Measurements from ENCODE around the gene TMEM17. TPM values are rescaled to one million over a fixed set of nuclear protein-coding genes. Genes with fewer than 3 reads are reported as not detected.

TMEM17 gene, protein sequence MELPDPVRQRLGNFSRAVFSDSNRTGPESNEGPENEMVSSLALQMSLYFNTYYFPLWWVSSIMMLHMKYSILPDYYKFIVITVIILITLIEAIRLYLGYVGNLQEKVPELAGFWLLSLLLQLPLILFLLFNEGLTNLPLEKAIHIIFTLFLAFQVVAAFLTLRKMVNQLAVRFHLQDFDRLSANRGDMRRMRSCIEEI
- total RNA-seq = 1 to 10 TPM in 1 of 2 donors, under 1 TPM in 1; 0.42 to 2.7 TPM

DNA sequence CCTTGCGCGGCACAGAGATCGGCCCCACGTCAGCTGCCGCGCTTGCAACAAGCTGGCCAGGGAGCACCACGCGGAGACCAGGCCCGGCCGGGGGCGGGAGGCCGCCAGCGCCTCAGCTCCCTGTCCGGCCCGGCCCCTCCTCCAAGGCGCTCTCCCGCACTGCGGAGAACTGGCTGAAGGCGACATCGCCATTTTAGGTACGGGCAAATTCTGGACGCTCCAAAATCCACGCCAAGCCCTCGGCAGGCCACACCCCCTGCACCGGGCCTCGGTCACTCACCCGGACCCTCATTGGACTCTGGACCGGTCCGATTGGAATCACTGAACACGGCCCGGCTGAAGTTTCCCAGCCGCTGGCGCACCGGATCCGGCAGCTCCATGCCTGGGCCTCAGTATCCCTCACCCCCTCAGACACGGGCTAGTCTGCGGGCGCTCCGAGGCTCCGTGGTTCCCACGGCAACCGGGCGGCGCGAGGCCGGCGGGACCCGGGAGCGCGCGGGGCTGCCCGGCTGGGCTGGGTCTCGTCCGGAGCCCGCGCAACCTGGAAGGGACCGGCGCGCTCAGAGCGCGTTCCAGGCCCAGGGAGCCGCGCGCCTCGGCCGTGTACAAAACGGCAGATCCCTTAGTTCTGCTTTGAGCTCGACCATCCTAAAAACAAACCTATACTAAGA, at the start of gene TMEM17:
Gene TMEM17 (minus strand): TSS at position 446 of the 671 bp plus-strand sequence. CDS start 66 bp downstream, at position 380.
- peak; percentile 77 for DNase-seq (ENCODE audit: low spot score)
- Histone ChIP-seq H3K4me3 (peak within 1 kb of the TSS; percentile 73), H3K9me3 (no peaks in the 10 kb centered on the region), H3K36me3 (no peaks in the 10 kb centered on the region), H3K27me3 (replicated peaks; ENCODE audit: insufficient read depth) (no peaks in the 10 kb centered on the region), H3K4me1 (ENCODE audit: control insufficient read depth in 1 of 2, low read depth in 2 of 2) (peaks cover 0 to 3% of the 10 kb centered on the region in 2 donors), H3K27ac (peak within 1 kb of the TSS; percentile 78 to 80)
- TF ChIP-seq, protein P1, sequence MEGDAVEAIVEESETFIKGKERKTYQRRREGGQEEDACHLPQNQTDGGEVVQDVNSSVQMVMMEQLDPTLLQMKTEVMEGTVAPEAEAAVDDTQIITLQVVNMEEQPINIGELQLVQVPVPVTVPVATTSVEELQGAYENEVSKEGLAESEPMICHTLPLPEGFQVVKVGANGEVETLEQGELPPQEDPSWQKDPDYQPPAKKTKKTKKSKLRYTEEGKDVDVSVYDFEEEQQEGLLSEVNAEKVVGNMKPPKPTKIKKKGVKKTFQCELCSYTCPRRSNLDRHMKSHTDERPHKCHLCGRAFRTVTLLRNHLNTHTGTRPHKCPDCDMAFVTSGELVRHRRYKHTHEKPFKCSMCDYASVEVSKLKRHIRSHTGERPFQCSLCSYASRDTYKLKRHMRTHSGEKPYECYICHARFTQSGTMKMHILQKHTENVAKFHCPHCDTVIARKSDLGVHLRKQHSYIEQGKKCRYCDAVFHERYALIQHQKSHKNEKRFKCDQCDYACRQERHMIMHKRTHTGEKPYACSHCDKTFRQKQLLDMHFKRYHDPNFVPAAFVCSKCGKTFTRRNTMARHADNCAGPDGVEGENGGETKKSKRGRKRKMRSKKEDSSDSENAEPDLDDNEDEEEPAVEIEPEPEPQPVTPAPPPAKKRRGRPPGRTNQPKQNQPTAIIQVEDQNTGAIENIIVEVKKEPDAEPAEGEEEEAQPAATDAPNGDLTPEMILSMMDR (IDR thresholded peaks at IDR 0.05) = no peak
- peak; percentile 99 for ATAC-seq (ENCODE audit: insufficient number of reproducible peaks, low FRiP score, low read depth)

DNA sequence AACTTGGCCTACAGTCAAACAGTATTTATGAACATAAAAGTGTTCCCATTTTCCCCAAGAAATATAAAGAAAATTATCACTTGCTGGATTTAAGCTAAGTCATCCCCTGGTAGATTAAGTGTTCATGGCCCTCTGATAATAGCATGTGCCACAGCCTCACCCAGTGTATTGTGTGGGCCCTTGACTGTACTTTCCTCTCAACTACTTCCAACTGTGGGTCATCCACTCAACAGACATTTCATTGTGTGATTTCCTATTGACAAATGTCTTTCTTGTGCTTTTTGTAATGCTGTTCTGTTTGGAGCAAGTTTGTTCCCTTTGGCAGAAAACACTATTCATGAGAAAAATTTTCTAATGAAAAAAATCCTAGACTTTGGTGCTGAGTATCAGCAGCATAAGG, 48.4 kb upstream of the TMEM17 start:
- Histone ChIP-seq H3K4me1 (ENCODE audit: control insufficient read depth in 1 of 2, low read depth in 2 of 2) (no peaks in the 10 kb centered on the region), H3K27me3 (replicated peaks; ENCODE audit: insufficient read depth) (no peaks in the 10 kb centered on the region), H3K27ac (no peak overlapping the region), H3K36me3 (no peaks in the 10 kb centered on the region), H3K4me3 (no peak overlapping the region), H3K9me3 (no peaks in the 10 kb centered on the region)
- TF ChIP-seq, protein P1 (IDR thresholded peaks at IDR 0.05) = no peak
- DNase-seq (ENCODE audit: low spot score) (no peak), ATAC-seq (ENCODE audit: insufficient number of reproducible peaks, low FRiP score, low read depth) (no peak)

DNA sequence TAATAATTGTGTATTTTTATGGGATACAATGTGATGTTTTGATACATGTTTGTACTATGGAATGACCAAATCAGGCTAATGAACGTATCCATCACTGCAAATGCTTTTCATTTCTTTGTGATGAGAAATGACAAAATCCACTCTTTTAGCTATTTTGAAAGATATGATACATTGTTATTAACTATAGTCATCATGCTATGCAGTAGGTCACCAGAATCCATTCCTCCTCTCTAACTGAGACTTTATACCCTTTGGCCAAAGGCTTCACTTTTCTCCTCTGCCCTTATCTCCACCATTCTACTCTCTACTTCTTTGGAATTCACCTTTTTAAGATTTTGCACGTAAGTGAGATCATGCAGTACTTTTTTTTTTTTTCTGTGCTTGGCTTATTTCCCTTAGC, 44.5 kb upstream of the TMEM17 start:
- Histone ChIP-seq H3K36me3 (no peaks in the 10 kb centered on the region), H3K4me1 (ENCODE audit: control insufficient read depth in 1 of 2, low read depth in 2 of 2) (no peaks in the 10 kb centered on the region), H3K9me3 (no peaks in the 10 kb centered on the region), H3K4me3 (no peak overlapping the region), H3K27ac (no peak overlapping the region), H3K27me3 (replicated peaks; ENCODE audit: insufficient read depth) (no peaks in the 10 kb centered on the region)
- DNase-seq (ENCODE audit: low spot score) (no peak), ATAC-seq (ENCODE audit: insufficient number of reproducible peaks, low FRiP score, low read depth) (no peak)
- TF ChIP-seq, protein P1 (IDR thresholded peaks at IDR 0.05) = no peak

DNA sequence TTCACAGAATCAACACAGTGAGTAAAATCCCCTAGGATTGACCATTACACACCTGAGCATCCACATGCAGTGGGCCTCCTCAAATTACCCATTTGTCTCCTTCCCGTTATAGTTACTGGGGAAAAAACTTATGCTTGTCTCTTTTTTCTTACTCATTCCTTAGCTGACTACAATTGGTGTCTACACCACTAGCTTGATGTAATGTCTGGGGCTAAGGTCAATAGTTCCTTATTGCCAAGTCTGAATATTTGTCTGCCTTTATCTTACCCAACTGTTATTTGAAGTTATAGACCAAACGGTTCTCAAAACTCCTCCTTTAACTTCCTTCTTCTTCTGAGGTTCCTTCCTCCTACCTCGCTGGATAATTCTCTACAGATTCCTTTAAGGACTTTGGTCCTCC, 41.9 kb upstream of the TMEM17 start:
- no peaks in the 10 kb centered on the region for H3K36me3 ChIP-seq
- ATAC-seq (ENCODE audit: insufficient number of reproducible peaks, low FRiP score, low read depth) (no peak), DNase-seq (ENCODE audit: low spot score) (no peak)
- H3K27me3 ChIP-seq (replicated peaks; ENCODE audit: insufficient read depth) = no peaks in the 10 kb centered on the region
- TF ChIP-seq, protein P1 (IDR thresholded peaks at IDR 0.05) = no peak
- no peak overlapping the region for H3K4me3 ChIP-seq
- H3K27ac ChIP-seq = no peak overlapping the region
- H3K9me3 ChIP-seq = no peaks in the 10 kb centered on the region
- H3K4me1 ChIP-seq (ENCODE audit: control insufficient read depth in 1 of 2, low read depth in 2 of 2) = no peaks in the 10 kb centered on the region

DNA sequence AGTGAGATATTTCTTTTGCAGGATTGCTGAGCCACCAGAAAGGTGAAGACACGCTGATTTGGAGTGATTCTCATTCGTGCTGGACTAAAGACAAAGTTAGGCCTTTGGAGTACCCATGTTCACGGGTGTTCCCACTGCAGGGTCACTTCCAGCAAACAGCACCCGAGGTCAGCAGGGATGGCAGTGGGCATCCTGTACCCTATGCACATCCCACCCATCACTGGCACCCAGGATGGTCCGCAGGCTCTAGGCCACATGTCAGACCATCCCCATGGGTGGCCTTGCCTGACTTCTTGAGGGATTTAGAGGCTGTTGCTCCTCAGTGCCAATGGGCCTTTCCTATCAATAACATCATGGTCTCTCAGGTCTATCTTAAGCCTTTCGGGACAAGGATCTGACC, 39.3 kb upstream of the TMEM17 start:
- Histone ChIP-seq H3K4me3 (no peak overlapping the region), H3K36me3 (no peaks in the 10 kb centered on the region), H3K4me1 (ENCODE audit: control insufficient read depth in 1 of 2, low read depth in 2 of 2) (no peaks in the 10 kb centered on the region), H3K27me3 (replicated peaks; ENCODE audit: insufficient read depth) (no peaks in the 10 kb centered on the region), H3K27ac (no peak overlapping the region), H3K9me3 (no peaks in the 10 kb centered on the region)
- DNase-seq (ENCODE audit: low spot score) (no peak), ATAC-seq (ENCODE audit: insufficient number of reproducible peaks, low FRiP score, low read depth) (no peak)
- TF ChIP-seq, protein P1 (IDR thresholded peaks at IDR 0.05) = no peak
